DMS153 treated with DMSO at 0.1 percent for 48 hours (cell line): Measurements from ENCODE around the gene MTFR1L.

Experiments
- DNase-seq: peaks from one replicate; lab custom pipeline; 2025; ENCODE audit not compliant: unreplicated experiment; lab: John Stamatoyannopoulos, UW

Gene MTFR1L

DNA sequence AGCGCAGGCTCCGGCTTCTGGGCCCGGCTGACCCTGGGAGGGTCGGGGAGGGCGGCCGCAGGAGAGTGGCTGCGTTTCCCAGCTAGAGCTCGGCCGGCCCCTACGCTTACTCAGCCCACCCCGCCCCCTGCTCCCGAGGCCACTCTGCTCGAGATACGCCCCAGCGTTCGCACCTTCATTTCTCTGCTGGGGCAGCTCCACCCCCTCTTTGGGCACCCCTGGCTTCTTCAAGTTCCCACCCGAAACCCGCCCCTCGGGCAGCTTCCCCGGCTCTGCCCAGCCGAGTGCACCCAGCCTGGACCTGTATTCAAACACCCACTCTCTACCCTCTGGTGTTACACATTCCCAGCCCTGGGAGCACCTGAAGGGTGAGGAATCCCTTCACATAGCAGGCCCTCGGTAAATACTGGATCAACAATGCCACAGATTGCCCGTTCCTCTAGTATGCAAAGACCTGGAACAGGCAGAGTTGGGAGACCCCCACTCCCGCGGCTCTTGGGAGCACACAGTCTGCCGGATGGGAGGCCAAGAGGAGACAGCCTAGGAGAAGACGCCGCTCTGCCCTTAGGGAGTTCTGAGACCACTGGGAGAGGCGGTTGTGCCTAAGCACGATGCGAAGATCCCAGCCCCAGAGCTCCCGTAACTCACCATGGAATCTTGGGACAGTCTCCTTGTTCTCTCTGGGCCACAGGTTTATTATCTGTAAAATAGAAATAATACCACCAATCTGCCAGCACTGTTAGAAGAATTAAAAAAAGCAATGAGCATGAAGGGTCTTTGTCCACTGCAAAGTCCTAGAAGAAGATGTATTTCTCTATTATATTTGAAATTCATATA lies 56.3 kb downstream of the MTFR1L start:
- DNase-seq: no peak

DNA sequence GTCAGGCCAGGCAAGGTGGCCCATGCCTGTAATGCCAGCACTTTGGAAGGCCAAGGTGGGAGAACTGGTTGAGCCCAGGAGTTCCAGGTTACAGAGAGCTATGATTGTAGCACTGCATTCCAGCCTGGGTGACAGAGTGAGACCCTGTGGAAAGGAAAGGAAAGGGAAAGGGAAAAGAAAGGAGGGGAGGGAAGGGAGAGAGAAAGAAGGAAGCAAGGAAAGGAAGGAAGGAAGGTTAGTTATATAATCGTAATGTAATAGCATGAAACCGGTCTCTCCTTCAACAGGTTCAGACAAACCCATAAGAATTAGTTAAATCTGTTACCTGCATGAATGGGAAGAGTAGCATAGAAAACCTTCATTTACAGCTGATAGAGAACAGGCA lies 56.9 kb downstream of the MTFR1L start:
- DNase-seq: no peak

DNA sequence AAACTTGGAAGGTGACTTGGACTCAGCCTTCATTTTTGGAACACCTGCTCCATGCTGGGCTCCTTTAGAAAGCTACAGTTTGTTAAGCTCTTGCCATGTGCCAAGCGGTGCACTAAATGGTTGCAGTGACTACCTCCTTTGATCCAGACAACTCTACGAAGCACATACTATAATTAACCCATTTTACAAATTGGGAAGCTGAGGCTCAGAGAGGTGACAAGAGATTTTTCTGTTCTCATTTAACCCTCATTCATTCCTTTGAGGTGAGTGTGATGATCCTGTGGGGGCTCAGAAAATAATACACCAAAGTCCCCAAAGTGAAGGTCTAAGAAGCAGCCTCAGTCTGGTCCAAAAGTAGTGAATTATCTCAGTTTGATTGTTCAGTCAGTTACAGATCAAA lies 57.4 kb downstream of the MTFR1L start:
- no peak for DNase-seq

DNA sequence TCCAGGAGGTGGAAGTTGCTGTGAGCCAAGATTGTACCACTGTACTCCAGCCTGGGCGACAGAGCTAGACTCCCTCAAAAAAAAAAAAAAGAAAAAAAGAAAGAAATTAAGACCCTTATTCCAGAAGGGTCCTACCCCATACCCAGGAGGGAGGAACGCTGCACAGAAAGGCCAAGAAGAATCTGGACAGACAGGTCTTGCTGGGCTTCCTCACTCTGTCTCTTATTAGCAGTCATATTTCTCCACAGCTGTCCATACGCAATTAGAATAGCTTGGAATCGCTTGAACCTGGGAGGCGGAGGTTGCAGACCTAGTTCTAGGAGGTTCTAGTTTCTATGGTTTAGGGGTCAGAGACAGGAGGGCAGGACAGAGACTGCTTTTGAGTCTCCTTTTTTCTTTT lies 58.9 kb downstream of the MTFR1L start:
- no peak for DNase-seq

DNA sequence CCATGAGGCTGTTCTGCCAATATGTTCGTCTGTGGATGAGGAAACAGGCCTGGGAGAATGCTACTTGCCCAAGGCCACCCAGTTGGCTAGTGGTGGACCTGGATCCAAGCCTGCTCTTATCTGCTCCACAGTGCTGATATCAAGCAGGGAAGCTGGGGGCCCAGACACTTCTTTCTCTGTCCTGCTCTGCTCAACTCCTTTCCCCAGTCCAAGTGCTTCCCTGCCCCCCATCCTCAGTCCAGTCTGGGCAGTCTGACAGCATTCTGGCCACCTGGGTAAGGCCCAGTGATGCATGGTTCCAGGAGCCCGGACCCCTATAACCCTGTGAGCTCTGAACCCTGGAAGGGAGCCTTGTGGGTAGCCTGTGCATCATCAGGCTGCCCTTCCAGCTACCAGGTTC lies 59.9 kb downstream of the MTFR1L start:
- no peak for DNase-seq

DNA sequence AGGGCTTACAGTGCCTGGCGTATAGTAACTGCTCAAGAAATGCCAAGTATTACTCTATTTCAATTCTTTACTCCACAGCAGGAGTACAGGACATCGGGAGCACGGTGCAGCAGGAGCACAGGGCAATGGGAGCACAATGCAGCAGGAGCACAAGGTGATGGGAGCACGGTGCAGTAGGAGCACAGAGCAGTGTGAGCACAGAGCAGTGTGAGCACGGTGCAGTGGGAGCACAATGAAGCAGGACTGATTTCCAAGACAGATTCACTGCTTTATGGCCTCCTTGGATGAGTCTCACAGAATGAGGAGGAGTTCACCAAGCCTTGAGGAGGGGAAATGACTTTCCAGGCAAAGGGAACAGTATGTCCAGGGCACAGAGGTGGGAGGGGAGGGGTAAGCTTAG lies 60.8 kb downstream of the MTFR1L start:
- DNase-seq: no peak

DNA sequence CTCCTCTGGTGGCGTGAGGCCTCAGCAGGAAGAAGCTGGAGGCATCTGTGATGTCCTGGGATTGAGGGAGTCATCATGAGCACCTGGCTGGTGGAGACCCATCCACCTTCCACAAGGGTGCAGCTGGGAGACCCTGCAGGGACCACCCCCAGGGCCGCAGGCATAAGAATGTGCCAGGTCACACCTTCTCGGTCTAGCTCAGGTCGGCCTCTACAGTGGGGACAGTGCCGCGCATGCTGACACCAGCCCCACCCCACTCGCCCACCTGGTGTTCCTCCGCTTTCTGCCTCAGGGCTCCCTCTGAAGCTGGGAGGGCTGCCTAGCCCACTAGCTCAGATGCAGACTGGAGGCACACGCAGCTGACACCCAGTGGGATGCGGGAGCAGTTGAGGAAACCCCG lies 61.5 kb downstream of the MTFR1L start:
- no peak for DNase-seq
